HG03103 (cell line): ENCODE measurements around the gene CD300LD.
"Not testable (repeated sequence)": the region's sequence is repeated elsewhere in the genome, so short reads cannot be mapped to it uniquely, and the experiment has no call there.

ENCODE experiments used
- ATAC-seq: cut with Tn5 transposase; IDR thresholded peaks from one replicate; pipeline ENCODE4 v1.9.1; 2021; ENCODE audit warnings: low read depth; ENCODE audit not compliant: unreplicated experiment

The CD300LD gene

GRCh38 chr17:74573635-74574034 lies 18.4 kb downstream of the CD300LD start:
- ATAC-seq = not testable (repeated sequence)

DNA sequence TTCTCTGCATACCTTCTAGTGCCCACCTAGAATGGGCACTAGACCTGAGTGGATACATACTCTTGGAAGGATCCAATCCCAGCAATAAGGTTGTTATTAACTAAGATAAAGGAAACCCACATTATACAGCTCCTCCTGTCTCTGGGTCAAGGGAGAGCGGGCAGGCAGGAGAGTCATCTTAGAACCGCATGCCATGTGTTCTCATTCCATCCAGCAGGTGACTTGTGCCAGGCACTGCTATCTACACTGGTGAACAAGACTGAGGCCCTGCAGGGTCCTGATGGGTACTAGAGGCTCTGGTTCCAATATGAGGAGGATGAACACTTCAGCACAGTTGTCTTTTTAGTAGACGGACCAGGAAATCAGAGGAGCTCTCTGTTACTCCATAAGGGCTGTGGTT lies 18.9 kb downstream of the CD300LD start:
- no peak for ATAC-seq

- ATAC-seq = no peak
Observed at GRCh38 chr17:74571621-74572270, 20.3 kb downstream of the CD300LD start.

GRCh38 chr17:74569020-74570003 lies 22.8 kb downstream of the CD300LD start:
- no peak for ATAC-seq

DNA sequence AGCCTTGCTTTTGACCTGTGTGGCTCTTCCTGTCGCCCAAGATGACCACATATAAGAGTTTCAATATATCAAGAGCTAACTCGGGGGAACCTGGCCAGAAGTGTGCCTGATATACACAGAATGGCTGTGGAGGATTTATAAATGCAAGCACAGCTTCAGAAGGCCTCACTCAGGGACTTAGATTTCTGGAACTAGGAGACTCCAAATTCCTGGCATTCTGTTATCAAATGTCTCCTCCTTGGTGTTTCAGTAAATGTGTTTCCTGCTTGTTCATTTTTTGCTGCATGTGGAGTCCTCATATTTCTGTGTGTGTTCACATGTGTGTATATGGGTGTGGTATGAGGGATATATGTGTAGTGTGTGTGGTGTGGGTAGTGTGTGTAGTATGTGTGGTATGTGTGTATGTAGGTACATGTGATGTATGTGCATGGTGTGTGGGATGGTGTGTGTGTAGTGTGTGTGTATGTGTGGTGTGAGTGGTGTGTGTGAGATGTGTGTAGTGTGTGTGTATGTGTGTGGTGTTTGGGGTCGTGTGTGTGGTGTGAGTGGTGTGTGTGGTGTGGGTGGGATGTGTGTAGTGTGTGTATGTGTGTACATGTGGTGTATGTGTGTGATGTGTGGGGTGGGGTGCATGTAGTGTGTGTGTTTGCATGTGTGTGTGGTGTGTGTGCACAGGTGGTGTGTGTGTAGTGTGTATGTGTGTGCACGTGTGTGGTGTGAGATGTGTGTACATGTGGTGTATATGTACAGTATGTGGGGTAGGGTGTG lies 23.8 kb downstream of the CD300LD start:
- ATAC-seq = no peak

DNA sequence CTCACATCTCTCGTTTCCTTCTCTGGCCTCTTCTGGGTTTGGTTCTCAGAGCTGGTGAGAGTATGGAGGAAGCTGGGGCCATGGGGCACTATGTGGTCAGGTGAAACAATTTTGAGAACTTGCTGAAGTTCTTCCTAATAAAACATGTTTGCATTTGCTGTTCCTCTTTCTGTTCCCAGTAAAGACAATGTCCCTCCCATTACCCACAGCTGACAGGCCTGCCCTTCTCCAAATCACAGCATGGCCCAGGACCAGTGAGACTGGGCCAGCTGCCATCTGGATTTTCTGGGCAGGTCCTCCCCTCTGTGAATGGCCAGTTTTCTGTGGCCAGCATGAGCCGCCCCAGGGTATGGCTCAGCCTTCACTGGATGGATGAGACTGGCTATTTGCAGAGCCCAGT lies 24.7 kb downstream of the CD300LD start, which contains the start of gene CD300H:
Gene CD300H, minus strand, starts transcription at position 113 of the 400 bp plus-strand sequence.
- no peak for ATAC-seq

GRCh38 chr17:74566132-74566753 lies 25.8 kb downstream of the CD300LD start:
- no peak for ATAC-seq

GRCh38 chr17:74565126-74565525 lies 27.0 kb downstream of the CD300LD start:
- no peak for ATAC-seq

GRCh38 chr17:74563358-74563757 lies 28.7 kb downstream of the CD300LD start:
- ATAC-seq = no peak

GRCh38 chr17:74561586-74561985 lies 30.5 kb downstream of the CD300LD start:
- ATAC-seq = no peak

DNA sequence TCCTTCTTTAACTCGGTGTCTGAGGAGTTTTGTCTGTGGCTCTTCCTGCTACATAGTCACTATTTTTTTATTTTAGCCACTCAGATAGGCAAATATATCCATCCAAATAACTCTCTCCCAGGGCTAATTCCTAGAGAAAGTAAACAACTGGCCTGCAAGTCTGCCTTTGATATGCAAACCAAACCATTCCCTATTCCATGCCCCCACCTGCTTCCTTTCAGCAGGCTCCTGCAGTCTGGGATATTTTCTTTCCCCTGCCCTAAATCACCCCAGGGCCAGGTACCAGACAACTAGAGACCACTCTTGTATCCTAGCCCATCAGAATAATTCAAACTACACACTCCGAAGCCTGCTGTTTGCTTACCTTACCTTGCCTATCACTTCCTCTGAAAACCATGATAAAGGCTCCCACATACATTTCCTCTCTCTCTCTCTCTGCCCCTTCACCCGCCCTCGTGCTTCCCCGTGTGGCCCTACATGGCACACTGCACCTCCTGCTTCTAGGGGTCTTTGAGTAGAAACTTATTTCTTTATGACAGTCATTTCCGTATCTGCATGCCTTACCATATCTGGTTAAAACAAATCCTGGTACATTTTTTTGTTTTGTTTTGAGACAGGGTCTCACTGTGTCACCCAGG lies 33.1 kb downstream of the CD300LD start:
- no peak for ATAC-seq

- not testable (repeated sequence) for ATAC-seq
Observed at GRCh38 chr17:74558402-74558801, 33.7 kb downstream of the CD300LD start.

DNA sequence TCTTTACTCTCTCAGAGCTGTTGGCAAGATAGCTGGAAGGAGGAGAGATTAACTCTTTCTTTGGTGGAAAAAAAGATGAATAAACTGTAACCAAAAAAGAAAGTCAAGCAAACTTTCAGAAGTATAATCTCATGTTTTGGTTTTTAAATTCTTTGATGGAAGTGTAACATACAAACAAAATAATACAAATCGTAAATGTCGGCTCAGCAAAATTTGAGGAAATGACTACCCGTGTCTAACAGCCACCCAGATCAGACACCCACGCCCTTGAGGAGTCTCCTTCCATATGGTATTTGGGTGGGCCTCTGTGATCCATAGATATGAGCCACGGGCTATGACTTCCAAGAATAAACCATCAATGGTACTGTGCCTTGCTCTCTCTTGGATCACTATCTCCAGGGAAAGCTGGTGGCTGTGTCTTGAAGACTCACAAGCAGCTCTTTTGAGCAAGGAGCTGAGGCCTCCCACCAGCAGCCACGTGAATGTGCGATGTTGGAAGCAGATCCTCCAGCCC lies 36.6 kb downstream of the CD300LD start:
- no peak for ATAC-seq

DNA sequence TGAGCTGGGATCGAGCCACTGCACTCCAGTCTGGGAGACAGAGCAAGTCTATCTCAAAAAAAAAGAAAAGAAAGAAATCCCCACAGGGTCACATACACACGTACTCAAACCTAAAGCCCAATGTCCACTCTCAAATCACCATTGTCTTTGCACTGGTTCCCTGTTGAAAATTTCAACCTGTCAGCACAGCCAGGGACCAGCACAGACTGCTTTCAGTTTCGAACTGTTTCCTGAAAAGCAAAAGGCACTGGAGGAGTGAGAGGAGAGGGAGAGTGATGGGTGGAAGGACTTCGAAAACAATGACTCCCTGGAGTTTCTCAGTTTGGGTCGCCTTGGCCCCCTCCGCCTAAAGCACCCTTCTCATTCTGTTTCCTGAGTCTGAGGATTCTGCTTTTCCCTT lies 37.2 kb downstream of the CD300LD start:
- no peak for ATAC-seq

DNA sequence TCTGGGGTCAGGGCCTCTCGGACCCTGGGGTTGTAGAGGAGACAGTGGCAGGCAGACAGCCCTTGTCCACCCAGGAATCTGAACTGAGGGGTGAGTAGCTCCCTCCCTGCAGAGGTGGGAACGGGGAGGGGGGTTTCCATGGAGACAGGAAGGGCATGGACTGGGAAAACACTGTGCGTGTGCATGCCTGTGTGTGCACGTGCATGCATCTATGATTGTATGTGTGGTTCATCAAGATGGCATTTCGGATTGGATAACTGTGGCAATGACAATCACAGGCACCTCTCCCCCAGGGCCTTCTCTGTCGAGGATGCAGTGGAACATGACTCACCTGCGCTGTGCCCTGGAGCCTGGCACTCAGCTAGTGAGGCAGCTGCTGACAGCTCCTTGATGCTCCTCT lies 40.0 kb downstream of the CD300LD start:
- no peak for ATAC-seq

DNA sequence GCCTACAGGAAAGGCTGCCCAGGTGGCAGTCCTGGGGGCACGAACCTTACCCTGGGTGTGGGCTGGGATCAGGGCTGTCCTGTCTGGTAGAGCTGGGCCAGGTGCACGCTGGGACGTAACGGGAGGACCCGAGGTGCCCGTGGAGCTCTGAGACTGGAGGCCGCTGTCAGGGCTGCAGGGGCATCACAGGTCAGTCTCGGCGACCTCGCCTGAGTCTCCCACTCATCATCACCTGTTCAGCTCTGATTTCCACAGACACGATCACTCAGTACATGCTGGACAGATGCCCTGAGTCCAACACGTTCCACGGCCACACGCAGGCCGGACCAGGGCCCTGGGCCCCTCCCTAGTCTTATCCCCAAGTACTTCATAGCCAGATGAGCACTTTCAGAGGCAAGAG lies 41.5 kb downstream of the CD300LD start:
- ATAC-seq = no peak

DNA sequence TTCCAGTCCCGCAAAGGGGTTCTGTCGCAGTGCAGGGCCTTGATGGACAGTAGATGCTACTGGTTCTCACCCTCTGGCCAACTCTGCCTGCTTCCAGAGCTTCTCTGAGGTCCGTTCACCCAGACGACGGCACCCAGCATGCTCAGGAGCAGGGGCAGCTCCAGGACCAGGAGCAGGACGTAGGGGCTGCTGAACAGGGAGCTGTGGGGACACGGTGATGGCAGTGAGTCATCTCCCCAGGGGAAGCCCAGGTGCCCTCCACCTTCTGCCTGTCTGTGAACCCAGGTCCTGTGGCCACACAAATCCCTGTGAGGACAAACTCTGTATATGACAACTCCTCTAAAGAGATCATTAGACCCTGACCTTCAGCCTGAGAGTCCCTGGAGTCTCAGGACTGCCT lies 42.7 kb downstream of the CD300LD start:
- no peak for ATAC-seq

DNA sequence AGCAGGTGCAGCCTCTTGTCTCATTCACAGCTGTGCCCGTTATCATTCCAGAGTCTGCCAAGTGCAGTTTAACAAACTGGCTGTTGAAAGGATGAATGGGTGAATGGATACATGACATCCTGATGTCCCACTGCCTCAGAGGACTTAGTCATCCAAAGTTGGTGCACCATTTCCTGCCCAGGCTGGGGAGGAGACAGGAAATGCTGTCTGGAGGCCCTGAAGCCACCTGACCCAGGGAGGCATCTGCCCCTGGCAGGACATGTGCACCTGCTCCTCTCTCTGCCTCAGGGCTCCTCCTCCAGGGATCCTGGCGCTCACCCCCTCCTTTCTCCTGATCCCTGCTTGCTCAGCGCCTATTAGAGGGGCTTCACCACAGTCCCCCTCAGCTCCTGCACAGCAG lies 44.3 kb downstream of the CD300LD start:
- no peak for ATAC-seq

GRCh38 chr17:74547264-74547663 lies 44.8 kb downstream of the CD300LD start:
- no peak for ATAC-seq

DNA sequence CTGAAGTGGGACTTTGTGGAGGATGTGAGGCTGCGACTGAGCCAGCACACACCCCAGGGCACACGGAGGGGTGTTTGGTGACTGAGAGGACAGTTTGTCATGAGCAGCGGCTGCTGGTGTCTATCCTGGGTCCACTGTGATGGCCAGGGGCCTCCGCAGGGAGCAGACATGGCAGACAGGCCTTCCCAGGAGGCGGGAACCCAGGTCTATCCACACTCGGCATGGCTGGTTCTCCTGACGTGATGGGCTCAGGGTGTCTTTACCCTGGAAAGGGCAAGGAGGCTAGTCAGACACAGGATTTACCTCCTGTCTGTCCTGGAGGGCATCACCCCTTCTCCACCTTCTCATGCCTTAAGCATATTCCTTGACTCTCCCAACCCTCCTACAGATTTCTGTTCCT lies 45.5 kb downstream of the CD300LD start:
- no peak for ATAC-seq
